MM.1S (cell line): ENCODE measurements around the gene MT1F.

Experiments used
- DNase-seq: peaks from one replicate; pipeline ENCODE4 v3.0.0-alpha.2; 2015
- H2AFZ ChIP-seq: fragments of 300-600 bp; sonication (generic); 2 replicates; pipeline ENCODE4 v1.6.0; 2016; ENCODE audit warnings: antibody characterized with exemption, low read length
- H3F3A ChIP-seq: fragments of 300-600 bp; sonication (generic); 2 replicates; pipeline ENCODE4 v1.6.1; 2016; ENCODE audit warnings: mild to moderate bottlenecking, antibody characterized with exemption, low read length, moderate library complexity, mixed read lengths; ENCODE audit not compliant: insufficient read depth
- H3K27ac ChIP-seq: fragments of 300-600 bp; sonication (generic); 2 replicates; pipeline ENCODE4 v1.5.1; 2016; ENCODE audit warnings: mild to moderate bottlenecking, low read length
- H3K27me3 ChIP-seq: fragments of 300-600 bp; sonication (generic); replicated peaks from 2 replicates; pipeline ENCODE4 v1.6.0; 2016; ENCODE audit warnings: low read length; ENCODE audit not compliant: insufficient read depth
- H3K36me3 ChIP-seq: fragments of 300-600 bp; sonication (generic); replicated peaks from 2 replicates; pipeline ENCODE4 v1.6.1; 2016; ENCODE audit warnings: mild to moderate bottlenecking, low read length, mixed read lengths; ENCODE audit not compliant: insufficient read depth
- H3K4me1 ChIP-seq: fragments of 300-600 bp; sonication (generic); 2 replicates; pipeline ENCODE4 v1.6.1; 2016; ENCODE audit warnings: low read length, mixed read lengths
- H3K4me2 ChIP-seq: fragments of 300-600 bp; sonication (generic); 2 replicates; pipeline ENCODE4 v1.6.0; 2016; ENCODE audit warnings: low read depth, low read length
- H3K4me3 ChIP-seq: fragments of 300-600 bp; sonication (generic); 2 replicates; pipeline ENCODE4 v1.5.1; 2016; ENCODE audit warnings: low read length, mixed read lengths
- H3K79me2 ChIP-seq: fragments of 300-600 bp; sonication (generic); 2 replicates; pipeline ENCODE4 v1.6.1; 2016; ENCODE audit warnings: mixed run types, low read length, mixed read lengths
- H3K9ac ChIP-seq: fragments of 300-600 bp; sonication (generic); 2 replicates; pipeline ENCODE4 v1.6.1; 2016; ENCODE audit warnings: low read length, mixed read lengths
- H3K9me2 ChIP-seq: fragments of 300-600 bp; sonication (generic); replicated peaks from 2 replicates; pipeline ENCODE4 v1.6.1; 2016; ENCODE audit warnings: mild to moderate bottlenecking, low read length, mixed read lengths; ENCODE audit not compliant: insufficient read depth
- H3K9me3 ChIP-seq: fragments of 300-600 bp; sonication (generic); replicated peaks from 2 replicates; pipeline ENCODE4 v1.6.1; 2016; ENCODE audit warnings: mild to moderate bottlenecking, low read length, mixed read lengths; ENCODE audit not compliant: insufficient read depth
- H4K20me1 ChIP-seq: fragments of 300-600 bp; sonication (generic); 2 replicates; pipeline ENCODE4 v1.6.1; 2016; ENCODE audit warnings: mild to moderate bottlenecking, low read length, moderate library complexity, mixed read lengths; ENCODE audit not compliant: insufficient read depth
- EZH2 ChIP-seq: fragments of 300-600 bp; sonication (generic); optimal IDR thresholded peaks from 2 replicates; pipeline ENCODE3; 2017; ENCODE audit warnings: low read depth, mild to moderate bottlenecking, antibody characterized with exemption, low read length, mixed read lengths
- EZH2phosphoT487 ChIP-seq: fragments of 300-600 bp; sonication (generic); IDR thresholded peaks from 2 replicates; pipeline ENCODE4 v1.6.1; 2018; ENCODE audit warnings: antibody characterized with exemption, low read length
- TF ChIP-seq, protein P1 (sequence below): fragments of 300-600 bp; sonication (generic); IDR thresholded peaks from 2 replicates; pipeline ENCODE4 v1.5.1; 2016; ENCODE audit warnings: antibody characterized with exemption, low read length, mixed read lengths

Gene MT1F

DNA sequence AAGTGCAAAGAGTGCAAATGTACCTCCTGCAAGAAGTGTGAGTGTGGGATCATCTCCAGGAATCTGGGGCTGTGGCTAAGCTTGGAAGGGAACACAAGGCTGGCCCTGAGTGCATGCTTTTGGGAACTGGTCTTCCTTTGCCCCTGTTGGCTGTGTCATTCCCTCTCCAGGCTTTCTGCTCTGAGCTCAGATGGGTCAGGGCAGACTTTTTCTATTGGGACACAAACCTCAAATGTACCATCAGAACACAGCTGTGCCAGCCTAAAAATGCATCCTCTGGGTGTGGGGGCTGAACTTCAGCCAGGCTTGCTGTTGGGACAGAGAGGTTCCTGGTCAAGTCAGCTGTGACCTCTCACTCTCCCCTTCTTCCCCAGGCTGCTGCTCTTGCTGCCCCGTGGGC is 5.2 kb upstream of the MT1F start:
- no peaks in the 10 kb centered on the region for H3K79me2 ChIP-seq
- no peaks in the 10 kb centered on the region for H3K36me3 ChIP-seq
- no peak overlapping the region for H2AFZ ChIP-seq
- no peaks in the 10 kb centered on the region for H3K9me2 ChIP-seq
- no peaks in the 10 kb centered on the region for H3K9me3 ChIP-seq
- H3F3A ChIP-seq, result no peaks in the 10 kb centered on the region
- no peaks in the 10 kb centered on the region for H3K4me1 ChIP-seq
- DNase-seq, result no peak
- H4K20me1 ChIP-seq, result no peaks in the 10 kb centered on the region
- H3K9ac ChIP-seq, result no peak overlapping the region
- TF ChIP-seq EZH2, result no peak
- TF ChIP-seq, protein P1, sequence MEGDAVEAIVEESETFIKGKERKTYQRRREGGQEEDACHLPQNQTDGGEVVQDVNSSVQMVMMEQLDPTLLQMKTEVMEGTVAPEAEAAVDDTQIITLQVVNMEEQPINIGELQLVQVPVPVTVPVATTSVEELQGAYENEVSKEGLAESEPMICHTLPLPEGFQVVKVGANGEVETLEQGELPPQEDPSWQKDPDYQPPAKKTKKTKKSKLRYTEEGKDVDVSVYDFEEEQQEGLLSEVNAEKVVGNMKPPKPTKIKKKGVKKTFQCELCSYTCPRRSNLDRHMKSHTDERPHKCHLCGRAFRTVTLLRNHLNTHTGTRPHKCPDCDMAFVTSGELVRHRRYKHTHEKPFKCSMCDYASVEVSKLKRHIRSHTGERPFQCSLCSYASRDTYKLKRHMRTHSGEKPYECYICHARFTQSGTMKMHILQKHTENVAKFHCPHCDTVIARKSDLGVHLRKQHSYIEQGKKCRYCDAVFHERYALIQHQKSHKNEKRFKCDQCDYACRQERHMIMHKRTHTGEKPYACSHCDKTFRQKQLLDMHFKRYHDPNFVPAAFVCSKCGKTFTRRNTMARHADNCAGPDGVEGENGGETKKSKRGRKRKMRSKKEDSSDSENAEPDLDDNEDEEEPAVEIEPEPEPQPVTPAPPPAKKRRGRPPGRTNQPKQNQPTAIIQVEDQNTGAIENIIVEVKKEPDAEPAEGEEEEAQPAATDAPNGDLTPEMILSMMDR, result no peak
- TF ChIP-seq EZH2phosphoT487, result no peak
- peaks cover 45% of the 10 kb centered on the region for H3K27me3 ChIP-seq
- H3K27ac ChIP-seq, result no peak overlapping the region
- no peak overlapping the region for H3K4me3 ChIP-seq
- no peak overlapping the region for H3K4me2 ChIP-seq

DNA sequence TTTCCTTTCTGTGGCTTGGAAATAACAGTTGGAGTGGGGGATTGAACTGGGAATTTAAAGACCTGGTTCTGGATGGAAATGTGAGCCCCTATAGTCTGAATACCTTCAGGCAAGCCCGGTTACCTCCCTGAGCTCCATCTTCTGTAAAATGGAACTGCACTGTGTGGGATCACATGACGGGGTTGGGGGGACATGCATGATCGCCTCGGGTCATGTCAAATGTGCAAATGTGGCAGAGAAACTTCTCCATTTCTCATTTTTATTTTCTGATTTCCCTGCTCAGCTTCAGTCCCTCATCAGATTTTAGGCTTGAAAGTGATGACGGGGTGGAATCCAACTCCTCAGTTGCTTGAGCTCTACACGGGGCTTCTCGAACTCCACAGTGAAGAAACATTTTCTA is 4.5 kb upstream of the MT1F start:
- Histone ChIP-seq H4K20me1 (no peaks in the 10 kb centered on the region), H3K27me3 (peaks cover 45% of the 10 kb centered on the region), H2AFZ (no peak overlapping the region), H3K4me1 (no peaks in the 10 kb centered on the region), H3K4me2 (no peak overlapping the region), H3K27ac (no peak overlapping the region), H3F3A (no peaks in the 10 kb centered on the region), H3K9ac (no peak overlapping the region), H3K9me2 (no peaks in the 10 kb centered on the region), H3K9me3 (no peaks in the 10 kb centered on the region), H3K79me2 (no peaks in the 10 kb centered on the region), H3K36me3 (no peaks in the 10 kb centered on the region), H3K4me3 (no peak overlapping the region)
- TF ChIP-seq EZH2phosphoT487, result no peak
- TF ChIP-seq, protein P1, result no peak
- no peak for TF ChIP-seq EZH2
- DNase-seq, result no peak

DNA sequence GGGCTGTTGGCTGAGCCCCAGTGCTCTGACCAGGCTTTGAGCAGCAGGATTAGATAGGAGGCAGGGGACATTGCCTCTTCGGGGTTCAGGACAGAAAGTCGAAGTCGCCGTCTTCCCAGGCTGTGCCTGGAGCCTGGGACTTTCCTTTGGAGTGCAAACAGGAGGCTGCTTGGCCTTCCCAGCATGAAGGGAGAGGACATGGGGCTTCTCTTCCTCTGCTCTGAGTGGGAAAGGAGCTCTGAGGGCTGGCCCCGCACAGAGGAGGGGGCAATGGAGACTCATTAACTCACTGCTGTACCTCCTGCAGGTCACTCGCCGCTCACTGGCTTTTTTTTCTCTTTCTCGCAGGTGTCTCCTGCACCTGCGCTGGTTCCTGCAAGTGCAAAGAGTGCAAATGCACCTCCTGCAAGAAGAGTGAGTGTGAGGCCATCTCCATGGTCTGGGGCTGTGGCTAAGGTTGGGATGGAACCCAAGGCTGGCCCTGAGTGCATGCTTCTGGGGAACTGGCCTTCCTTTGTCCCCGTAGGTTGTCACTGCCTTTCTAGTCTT is 642 bp downstream of the MT1F start:
- no peak overlapping the region for H3K9ac ChIP-seq
- H3K4me2 ChIP-seq, result peak overlapping the region; percentile 71
- no peaks in the 10 kb centered on the region for H3F3A ChIP-seq
- no peaks in the 10 kb centered on the region for H3K9me2 ChIP-seq
- TF ChIP-seq EZH2phosphoT487, result no peak
- TF ChIP-seq, protein P1, result no peak
- no peak for TF ChIP-seq EZH2
- H3K4me3 ChIP-seq, result peak overlapping the region; percentile 72
- peak overlapping the region; percentile 82 for H2AFZ ChIP-seq
- DNase-seq, result no peak
- peaks cover 69% of the 10 kb centered on the region for H3K27me3 ChIP-seq
- no peaks in the 10 kb centered on the region for H3K4me1 ChIP-seq
- no peaks in the 10 kb centered on the region for H3K79me2 ChIP-seq
- H3K27ac ChIP-seq, result no peak overlapping the region
- H3K36me3 ChIP-seq, result no peaks in the 10 kb centered on the region
- H4K20me1 ChIP-seq, result no peaks in the 10 kb centered on the region
- no peaks in the 10 kb centered on the region for H3K9me3 ChIP-seq
